GM20000 (cell line): ENCODE measurements around the gene CUX1.
"Not testable (repeated sequence)": the region's sequence is repeated elsewhere in the genome, so short reads cannot be mapped to it uniquely, and the experiment has no call there.

Experiments
- DNase-seq: peaks from one replicate; pipeline ENCODE4 v3.0.0; 2012; ENCODE audit warnings: low spot score
- CTCF ChIP-seq: IDR thresholded peaks from 2 replicates; pipeline ENCODE4 v1.5.1; 2012; ENCODE audit warnings: mild to moderate bottlenecking, control low read depth; ENCODE audit errors: extremely low read depth, missing control alignments

CUX1 gene

GRCh38 chr7:102320181-102320580 lies 502.8 kb downstream of the CUX1 start:
- peak; percentile 13 for DNase-seq
- TF ChIP-seq CTCF = no peak

GRCh38 chr7:102320601-102321350 lies 503.4 kb downstream of the CUX1 start:
- TF ChIP-seq CTCF = no peak
- peak; percentile 25 for DNase-seq

- no peak for TF ChIP-seq CTCF
- DNase-seq = peak; percentile 72
Measured at GRCh38 chr7:102321351-102322201, 504.1 kb downstream of the CUX1 start.

- DNase-seq = peak; percentile 35
- no peak for TF ChIP-seq CTCF
Measured at GRCh38 chr7:102322202-102322715, 504.8 kb downstream of the CUX1 start.

- TF ChIP-seq CTCF = no peak
- no peak for DNase-seq
Measured at GRCh38 chr7:102323914-102324195, 506.4 kb downstream of the CUX1 start.

GRCh38 chr7:102325106-102325505 lies 507.7 kb downstream of the CUX1 start:
- not testable (repeated sequence) for DNase-seq

- DNase-seq = no peak
- TF ChIP-seq CTCF = no peak
Measured at GRCh38 chr7:102326157-102326889, 508.9 kb downstream of the CUX1 start.

- DNase-seq = not testable (repeated sequence)
Measured at GRCh38 chr7:102327183-102327582, 509.8 kb downstream of the CUX1 start.

- DNase-seq = not testable (repeated sequence)
Measured at GRCh38 chr7:102328863-102329262, 511.4 kb downstream of the CUX1 start.

GRCh38 chr7:102329366-102329765 lies 511.9 kb downstream of the CUX1 start:
- DNase-seq = not testable (repeated sequence)

GRCh38 chr7:102330666-102331460 lies 513.4 kb downstream of the CUX1 start:
- DNase-seq = not testable (repeated sequence)
